HL-60 (cell line): ENCODE measurements around the gene COL4A6.

Experiments
- DNase-seq, 2 experiments: peaks; one replicate each; pipeline ENCODE4 v3.0.0-alpha.2; 2010 to 2020; ENCODE audit warnings: low read depth in 1 of 2, low spot score in 1 of 2
- H3K27ac ChIP-seq: fragments of 250-450 bp; sonication (Bioruptor Pico); replicated peaks from 2 replicates; pipeline ENCODE4 v1.5.1; 2020; ENCODE audit warnings: mild to moderate bottlenecking, moderate library complexity
- H3K27me3 ChIP-seq: fragments of 250-450 bp; sonication (Bioruptor Pico); 2 replicates; pipeline ENCODE4 v1.5.1; 2021; ENCODE audit warnings: mild to moderate bottlenecking, moderate library complexity; ENCODE audit not compliant: insufficient read depth, poor library complexity, severe bottlenecking
- H3K4me3 ChIP-seq: replicated peaks from 2 replicates; pipeline ENCODE4 v1.5.1; 2011; ENCODE audit warnings: mild to moderate bottlenecking, control low read depth, low read length; ENCODE audit not compliant: insufficient read depth
- GABPA ChIP-seq: IDR thresholded peaks from 2 replicates; pipeline ENCODE4 v1.6.1; 2012; ENCODE audit warnings: low read depth
- POLR2AphosphoS5 ChIP-seq: IDR thresholded peaks from 2 replicates; pipeline ENCODE4 v1.6.1; 2012; ENCODE audit warnings: low read depth
- REST ChIP-seq: IDR thresholded peaks from 2 replicates; pipeline ENCODE4 v1.6.1; 2012; ENCODE audit warnings: low read depth; ENCODE audit not compliant: insufficient replicate concordance
- SPI1 ChIP-seq: IDR thresholded peaks from 2 replicates; pipeline ENCODE4 v1.6.1; 2012; ENCODE audit warnings: low read depth, mild to moderate bottlenecking, borderline replicate concordance
- TF ChIP-seq, protein P1 (sequence below): IDR thresholded peaks from one replicate; pipeline ENCODE4 v1.5.1; 2011; ENCODE audit warnings: low read length, control low read depth, inconsistent platforms; ENCODE audit not compliant: insufficient read depth

Gene COL4A6

GRCh38 chrX:108316456-108316855, 121.8 kb downstream of the COL4A6 start:
- DNase-seq = no peak
- TF ChIP-seq GABPA (no peak), REST (no peak), POLR2AphosphoS5 (no peak), SPI1 (no peak)
- TF ChIP-seq, protein P1, sequence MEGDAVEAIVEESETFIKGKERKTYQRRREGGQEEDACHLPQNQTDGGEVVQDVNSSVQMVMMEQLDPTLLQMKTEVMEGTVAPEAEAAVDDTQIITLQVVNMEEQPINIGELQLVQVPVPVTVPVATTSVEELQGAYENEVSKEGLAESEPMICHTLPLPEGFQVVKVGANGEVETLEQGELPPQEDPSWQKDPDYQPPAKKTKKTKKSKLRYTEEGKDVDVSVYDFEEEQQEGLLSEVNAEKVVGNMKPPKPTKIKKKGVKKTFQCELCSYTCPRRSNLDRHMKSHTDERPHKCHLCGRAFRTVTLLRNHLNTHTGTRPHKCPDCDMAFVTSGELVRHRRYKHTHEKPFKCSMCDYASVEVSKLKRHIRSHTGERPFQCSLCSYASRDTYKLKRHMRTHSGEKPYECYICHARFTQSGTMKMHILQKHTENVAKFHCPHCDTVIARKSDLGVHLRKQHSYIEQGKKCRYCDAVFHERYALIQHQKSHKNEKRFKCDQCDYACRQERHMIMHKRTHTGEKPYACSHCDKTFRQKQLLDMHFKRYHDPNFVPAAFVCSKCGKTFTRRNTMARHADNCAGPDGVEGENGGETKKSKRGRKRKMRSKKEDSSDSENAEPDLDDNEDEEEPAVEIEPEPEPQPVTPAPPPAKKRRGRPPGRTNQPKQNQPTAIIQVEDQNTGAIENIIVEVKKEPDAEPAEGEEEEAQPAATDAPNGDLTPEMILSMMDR = no peak
- Histone ChIP-seq H3K27ac (no peak overlapping the region), H3K4me3 (no peak overlapping the region), H3K27me3 (no peaks in the 10 kb centered on the region)

DNA sequence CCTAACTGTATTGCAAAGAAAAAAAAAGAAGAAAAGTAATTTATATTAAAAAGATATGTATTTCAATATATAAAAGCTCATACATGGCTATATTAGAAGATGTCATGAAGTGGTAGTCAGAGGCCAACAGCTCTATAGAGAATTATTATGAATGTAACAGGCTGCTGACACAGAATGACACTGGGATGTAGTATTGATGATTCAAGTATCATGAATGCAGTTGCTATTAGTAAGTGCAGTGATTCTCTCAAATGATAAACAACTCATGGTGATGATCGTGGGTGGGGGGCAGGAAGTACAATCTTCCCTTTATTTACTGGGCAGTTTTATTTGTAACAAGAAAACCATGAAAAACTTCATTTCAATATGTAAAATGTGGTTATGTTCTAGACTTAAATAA, 124.6 kb downstream of the COL4A6 start:
- TF ChIP-seq GABPA (no peak), REST (no peak), SPI1 (no peak), POLR2AphosphoS5 (no peak)
- TF ChIP-seq, protein P1 = no peak
- DNase-seq = no peak
- no peaks in the 10 kb centered on the region for H3K27me3 ChIP-seq
- no peak overlapping the region for H3K4me3 ChIP-seq
- no peak overlapping the region for H3K27ac ChIP-seq

- H3K27ac ChIP-seq = no peak overlapping the region
- no peak overlapping the region for H3K4me3 ChIP-seq
- no peaks in the 10 kb centered on the region for H3K27me3 ChIP-seq
- TF ChIP-seq POLR2AphosphoS5 (no peak), SPI1 (no peak)
- no peak for DNase-seq
These were observed 125.3 kb downstream of the COL4A6 start for GRCh38 chrX:108312957-108313356.

DNA sequence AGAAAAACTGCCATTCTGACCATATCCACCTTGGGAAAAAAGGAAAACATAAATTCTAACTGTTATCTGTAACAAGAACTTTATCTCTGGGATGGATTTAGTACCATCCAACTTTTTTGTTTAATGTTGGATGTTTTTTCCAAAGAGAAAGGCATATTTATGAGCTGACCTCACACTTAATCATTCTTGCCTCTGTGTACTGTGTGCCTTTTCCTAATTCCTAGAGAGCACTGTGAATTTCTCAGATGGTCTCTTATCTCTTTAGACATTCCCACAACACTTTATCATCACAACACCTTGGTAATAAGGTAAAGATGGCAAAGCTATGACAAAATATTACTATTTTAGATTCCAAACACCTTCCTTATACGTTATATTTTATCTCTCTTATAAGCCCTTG, 126.2 kb downstream of the COL4A6 start:
- no peak overlapping the region for H3K4me3 ChIP-seq
- no peaks in the 10 kb centered on the region for H3K27me3 ChIP-seq
- H3K27ac ChIP-seq = no peak overlapping the region
- no peak for TF ChIP-seq REST
- TF ChIP-seq GABPA = no peak
- TF ChIP-seq SPI1 = no peak
- TF ChIP-seq POLR2AphosphoS5 = no peak
- TF ChIP-seq, protein P1 = no peak
- DNase-seq = no peak
